HG03025 (cell line): ENCODE data around the gene ANKRD44.

Source experiments
- ATAC-seq: cut with Tn5 transposase; IDR thresholded peaks from one replicate; pipeline ENCODE4 v1.9.1; 2021; ENCODE audit warnings: mild to moderate bottlenecking, moderate library complexity; ENCODE audit not compliant: unreplicated experiment, low FRiP score

The ANKRD44 gene

GRCh38 chr2:197294260-197294659 lies 16.3 kb downstream of the ANKRD44 start:
- no peak for ATAC-seq

- ATAC-seq: no peak
These were observed 17.1 kb downstream of the ANKRD44 start for GRCh38 chr2:197293252-197294007.

GRCh38 chr2:197292619-197293018 lies 18.0 kb downstream of the ANKRD44 start:
- no peak for ATAC-seq

- ATAC-seq: peak; percentile 17
These were observed 23.0 kb downstream of the ANKRD44 start for GRCh38 chr2:197287596-197287932.

- ATAC-seq: peak; percentile 91
These were observed 23.6 kb downstream of the ANKRD44 start for GRCh38 chr2:197286805-197287595.

- no peak for ATAC-seq
These were observed 25.2 kb downstream of the ANKRD44 start for GRCh38 chr2:197285361-197285760.

GRCh38 chr2:197284956-197285355 lies 25.6 kb downstream of the ANKRD44 start:
- ATAC-seq: no peak

GRCh38 chr2:197281421-197281820 lies 29.2 kb downstream of the ANKRD44 start:
- no peak for ATAC-seq

GRCh38 chr2:197280015-197280702 lies 30.4 kb downstream of the ANKRD44 start:
- ATAC-seq: no peak

- no peak for ATAC-seq
These were observed 31.5 kb downstream of the ANKRD44 start for GRCh38 chr2:197278799-197279763.

- no peak for ATAC-seq
These were observed 32.8 kb downstream of the ANKRD44 start for GRCh38 chr2:197277794-197278193.

GRCh38 chr2:197276156-197276555 lies 34.4 kb downstream of the ANKRD44 start:
- ATAC-seq: no peak

GRCh38 chr2:197274937-197275336 lies 35.6 kb downstream of the ANKRD44 start:
- ATAC-seq: no peak

- ATAC-seq: no peak
These were observed 36.2 kb downstream of the ANKRD44 start for GRCh38 chr2:197274349-197274748.

GRCh38 chr2:197273485-197273884 lies 37.1 kb downstream of the ANKRD44 start:
- no peak for ATAC-seq

GRCh38 chr2:197270601-197271000 lies 40.0 kb downstream of the ANKRD44 start:
- ATAC-seq: no peak

GRCh38 chr2:197269815-197270214 lies 40.8 kb downstream of the ANKRD44 start:
- no peak for ATAC-seq

- ATAC-seq: no peak
These were observed 41.6 kb downstream of the ANKRD44 start for GRCh38 chr2:197268786-197269584.

GRCh38 chr2:197266477-197266876 lies 44.1 kb downstream of the ANKRD44 start:
- no peak for ATAC-seq
